ENCODE measurements around the gene MDH1. TPM values are rescaled to one million over a fixed set of nuclear protein-coding genes. Genes with fewer than 3 reads are reported as not detected.
"Not testable (repeated sequence)": the region's sequence is repeated elsewhere in the genome, so short reads cannot be mapped to it uniquely, and the experiment has no call there.

The MDH1 gene
- total RNA-seq, 1 donor from 2014 or later = 65.7 TPM

GRCh38 chr2:63604666-63605065 is 15.9 kb downstream of the MDH1 start:
- intact Hi-C loops (cut with DNase I) = no loop called here
- Histone ChIP-seq H3K9me3 (no peaks in the 10 kb centered on the region), H3K27ac (no peak overlapping the region), H3K4me3 (no peak overlapping the region), H3K4me1 (no peaks in the 10 kb centered on the region), H3K36me3 (peaks cover 47 to 72% of the 10 kb centered on the region in 2 donors), H3K27me3 (no peaks in the 10 kb centered on the region)
- TF ChIP-seq CTCF (IDR thresholded peaks at IDR 0.05) = no peak
- DNase-seq (ENCODE audit: low spot score in 2 of 2) = no peak

- DNase-seq (ENCODE audit: low spot score in 2 of 2); H3K27me3 ChIP-seq; H3K27ac ChIP-seq; H3K4me1 ChIP-seq; H3K4me3 ChIP-seq; H3K9me3 ChIP-seq; intact Hi-C loops (cut with DNase I): not testable (repeated sequence)
- H3K36me3 ChIP-seq = peaks cover 25 to 35% of the 10 kb centered on the region in 2 donors
Observed at GRCh38 chr2:63608865-63609264, 20.1 kb downstream of the MDH1 start.

DNA sequence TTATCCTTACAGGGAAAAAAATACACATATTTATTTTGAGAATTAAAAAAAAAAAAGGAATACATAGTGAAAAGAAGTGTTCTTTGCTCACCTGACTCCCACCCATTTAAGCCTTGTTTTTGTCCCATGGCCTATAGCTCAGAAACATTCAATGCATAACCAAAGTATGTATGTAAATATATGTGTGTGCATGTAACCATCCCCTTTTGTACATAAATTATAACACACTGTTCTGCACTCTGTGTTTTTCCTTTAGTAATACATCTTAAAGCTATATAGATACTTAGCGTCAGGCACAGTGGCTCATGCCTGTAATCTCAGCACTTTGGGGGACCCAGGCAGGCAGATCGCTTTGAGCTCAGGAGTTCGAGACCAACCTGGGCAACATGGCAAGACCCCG is 21.8 kb downstream of the MDH1 start:
- no peaks in the 10 kb centered on the region for H3K27me3 ChIP-seq
- no peak for DNase-seq (ENCODE audit: low spot score in 2 of 2)
- intact Hi-C loops (cut with DNase I) = no loop called here
- no peaks in the 10 kb centered on the region for H3K4me1 ChIP-seq
- peaks cover 9 to 20% of the 10 kb centered on the region in 2 donors for H3K36me3 ChIP-seq
- TF ChIP-seq CTCF (IDR thresholded peaks at IDR 0.05) = no peak
- no peak overlapping the region for H3K27ac ChIP-seq
- no peaks in the 10 kb centered on the region for H3K9me3 ChIP-seq
- H3K4me3 ChIP-seq = no peak overlapping the region

DNA sequence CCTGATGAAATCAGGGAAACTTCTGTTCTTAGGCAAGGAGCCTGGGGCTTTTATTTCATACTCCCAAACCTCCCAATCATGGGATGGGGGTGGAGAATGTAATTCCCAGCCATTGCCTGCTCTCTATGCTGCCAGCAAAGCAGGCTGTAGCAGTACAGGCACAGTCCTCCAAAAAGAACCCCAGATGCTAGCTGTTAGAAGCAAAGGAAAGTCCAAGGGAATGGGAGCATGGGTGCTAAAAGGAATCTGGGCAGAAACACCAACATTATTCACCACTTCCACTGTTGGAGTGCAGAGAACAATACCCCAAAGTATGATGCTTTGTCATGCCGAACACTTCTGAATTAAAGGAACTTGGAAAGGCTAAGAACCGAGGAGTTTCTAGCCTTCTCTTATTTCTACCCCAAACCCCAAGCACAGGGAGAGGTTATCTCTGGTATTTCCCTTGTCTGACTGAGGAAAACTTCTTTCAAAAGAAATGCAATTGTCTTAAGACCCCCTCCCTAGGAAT is 24.7 kb downstream of the MDH1 start:
- no peaks in the 10 kb centered on the region for H3K4me1 ChIP-seq
- intact Hi-C loops (cut with DNase I) = no loop called here

DNA sequence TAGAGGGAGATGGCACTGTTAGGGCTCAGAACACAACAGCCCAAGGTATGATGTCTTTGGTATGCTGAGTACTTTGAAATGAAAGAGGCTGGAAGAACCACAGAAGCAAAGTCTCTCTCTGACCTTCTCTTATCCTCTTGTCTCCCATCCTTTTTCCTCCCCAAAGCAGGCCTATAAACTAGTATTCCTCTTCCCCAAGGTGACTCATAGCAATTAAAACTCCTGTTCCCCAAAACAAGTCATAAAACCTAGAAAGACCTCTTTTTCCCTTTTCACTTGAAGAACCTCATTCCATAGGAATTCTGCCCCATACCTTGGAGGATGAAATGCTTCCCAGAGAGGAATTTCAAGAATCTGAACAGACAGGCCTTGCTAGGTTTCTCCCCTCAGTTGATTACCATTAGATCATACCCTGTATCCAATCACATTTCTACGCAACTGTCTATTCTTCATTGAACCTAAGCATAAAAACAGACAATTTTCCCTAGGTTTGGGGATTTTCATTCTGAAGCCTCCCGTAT is 25.7 kb downstream of the MDH1 start:
- no peak for DNase-seq (ENCODE audit: low spot score in 2 of 2)
- Histone ChIP-seq H3K4me3 (no peak overlapping the region), H3K27ac (no peak overlapping the region), H3K9me3 (no peaks in the 10 kb centered on the region), H3K36me3 (no peaks in the 10 kb centered on the region), H3K4me1 (no peaks in the 10 kb centered on the region), H3K27me3 (no peaks in the 10 kb centered on the region)
- intact Hi-C loops (cut with DNase I) = no loop called here
- TF ChIP-seq CTCF (IDR thresholded peaks at IDR 0.05) = no peak

More for the DNA sequence above, 24.7 kb downstream of the MDH1 start:
- Histone ChIP-seq H3K36me3 (no peaks in the 10 kb centered on the region), H3K27me3 (no peaks in the 10 kb centered on the region), H3K27ac (no peak overlapping the region), H3K4me3 (no peak overlapping the region), H3K9me3 (no peaks in the 10 kb centered on the region)
- no peak for DNase-seq (ENCODE audit: low spot score in 2 of 2)
- TF ChIP-seq CTCF (IDR thresholded peaks at IDR 0.05) = no peak

DNA sequence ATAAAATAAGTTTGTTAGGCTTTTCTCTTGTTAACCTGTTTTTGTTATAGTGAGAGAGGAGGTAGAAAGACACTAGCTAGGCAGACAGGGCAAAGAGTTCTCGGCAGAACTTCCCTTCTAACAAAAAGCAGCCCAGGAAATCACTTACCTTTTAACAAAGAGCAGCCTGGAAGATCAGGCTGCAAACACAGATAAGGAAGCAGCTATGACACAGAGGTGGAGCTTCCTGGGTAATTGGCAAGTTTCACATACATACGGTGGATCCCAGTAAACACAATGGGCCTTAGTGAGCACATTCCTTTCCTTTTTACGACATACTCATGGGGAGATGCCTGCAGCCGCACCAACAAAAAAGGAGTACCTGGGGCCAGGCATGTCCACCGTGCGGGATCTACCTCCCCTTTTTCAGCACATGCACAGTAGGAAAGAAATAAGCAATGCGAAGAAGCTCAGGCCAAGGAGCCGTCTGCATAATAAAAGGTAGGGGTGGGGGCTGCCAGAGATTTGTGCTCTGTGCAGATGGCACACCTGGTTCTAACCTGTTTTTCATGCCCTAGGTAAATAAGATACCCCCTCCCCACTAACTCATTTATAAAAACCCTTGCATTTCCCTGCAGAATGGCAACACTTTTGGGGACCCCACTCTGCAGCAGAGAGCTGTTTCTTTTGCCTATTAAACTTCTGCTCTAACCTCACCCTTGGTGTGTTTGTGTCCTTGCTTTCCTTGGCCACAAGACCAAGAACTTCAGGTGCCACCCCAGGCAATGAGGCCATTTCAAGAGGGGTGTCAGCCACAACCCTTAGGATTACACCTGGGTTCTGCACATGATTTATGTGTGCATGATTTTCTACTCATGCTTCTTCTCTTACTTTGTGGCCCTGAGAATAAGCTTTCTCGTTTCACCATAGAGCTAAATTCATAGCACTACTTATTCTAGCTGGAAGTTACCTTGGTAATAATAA is 26.5 kb downstream of the MDH1 start:
- Histone ChIP-seq H3K9me3 (no peaks in the 10 kb centered on the region), H3K4me1 (no peaks in the 10 kb centered on the region), H3K27ac (no peak overlapping the region), H3K36me3 (no peaks in the 10 kb centered on the region), H3K27me3 (no peaks in the 10 kb centered on the region), H3K4me3 (no peak overlapping the region)
- TF ChIP-seq CTCF (IDR thresholded peaks at IDR 0.05) = no peak
- intact Hi-C loops (cut with DNase I) = no loop called here
- no peak for DNase-seq (ENCODE audit: low spot score in 2 of 2)

Measured in ascending aorta (tissue), 2 donors.